Suprapubic skin (tissue), 4 donors: Measurements from ENCODE around the gene GPR157.

Experiments used
- CTCF ChIP-seq, 2 donors: fragments of 200-600 bp in 1 of 2; fragments of 450-650 bp in 1 of 2; sonication (generic) in 1 of 2; IDR thresholded peaks; one replicate each; pipeline ENCODE4 v1.5.1; 2016 to 2019; ENCODE audit warnings: antibody characterized with exemption in 2 of 2, mild to moderate bottlenecking in 1 of 2, moderate library complexity in 1 of 2
- EP300 ChIP-seq: sonication (generic); formaldehyde crosslinking; IDR thresholded peaks from one replicate; pipeline ENCODE4 v1.6.1; 2017; ENCODE audit warnings: antibody characterized with exemption
- POLR2A ChIP-seq, 2 donors: fragments of 450-650 bp; IDR thresholded peaks; one replicate each; pipeline ENCODE4 v1.6.1; 2017; ENCODE audit warnings: antibody characterized with exemption in 2 of 2, mild to moderate bottlenecking in 2 of 2, moderate library complexity in 2 of 2
- POLR2AphosphoS5 ChIP-seq, 3 donors: sonication (generic); formaldehyde crosslinking; IDR thresholded peaks; one replicate each; pipeline ENCODE4 v1.6.1; 2017; ENCODE audit warnings: antibody characterized with exemption in 3 of 3

GRCh38 chr1:9075022-9075421 is 53.9 kb downstream of the GPR157 start:
- TF ChIP-seq CTCF (IDR thresholded peaks at IDR 0.05) (no peak), POLR2A (IDR thresholded peaks at IDR 0.05) (no peak), POLR2AphosphoS5 (IDR thresholded peaks at IDR 0.05) (no peak), EP300 (no peak)
